NAMALWA (cell line): ENCODE measurements around the gene RIF1.

ENCODE experiments used
- DNase-seq: peaks from one replicate; pipeline ENCODE4 v3.0.0-alpha.2; 2015; ENCODE audit warnings: low spot score

The RIF1 gene

GRCh38 chr2:151422917-151423439 is 13.3 kb downstream of the RIF1 start:
- no peak for DNase-seq

- no peak for DNase-seq
These were observed 14.1 kb downstream of the RIF1 start for GRCh38 chr2:151423760-151424159.

- DNase-seq = peak; percentile 62
These were observed 27.9 kb downstream of the RIF1 start for GRCh38 chr2:151437630-151438029.

GRCh38 chr2:151438506-151438905 is 28.8 kb downstream of the RIF1 start:
- no peak for DNase-seq

GRCh38 chr2:151439127-151439526 is 29.4 kb downstream of the RIF1 start:
- no peak for DNase-seq

- DNase-seq = no peak
These were observed 49.7 kb downstream of the RIF1 start for GRCh38 chr2:151459358-151459757.

GRCh38 chr2:151465771-151466170 is 56.1 kb downstream of the RIF1 start:
- DNase-seq = no peak

GRCh38 chr2:151470556-151470955 is 60.9 kb downstream of the RIF1 start:
- DNase-seq = no peak

GRCh38 chr2:151472966-151473365 is 63.3 kb downstream of the RIF1 start:
- no peak for DNase-seq

- DNase-seq = no peak
These were observed 65.4 kb downstream of the RIF1 start for GRCh38 chr2:151475071-151475470.

- DNase-seq = no peak
These were observed 66.6 kb downstream of the RIF1 start for GRCh38 chr2:151476287-151476686.

- DNase-seq = no peak
These were observed 68.3 kb downstream of the RIF1 start for GRCh38 chr2:151478011-151478410.

- DNase-seq = no peak
These were observed 72.0 kb downstream of the RIF1 start for GRCh38 chr2:151481744-151482143.

- no peak for DNase-seq
These were observed 72.5 kb downstream of the RIF1 start for GRCh38 chr2:151482171-151482725.

GRCh38 chr2:151483546-151483945 is 73.8 kb downstream of the RIF1 start:
- no peak for DNase-seq

- no peak for DNase-seq
These were observed 74.4 kb downstream of the RIF1 start for GRCh38 chr2:151484100-151484499.

GRCh38 chr2:151486053-151486452 is 76.4 kb downstream of the RIF1 start:
- DNase-seq = peak; percentile 10

- DNase-seq = no peak
These were observed 80.6 kb downstream of the RIF1 start for GRCh38 chr2:151490276-151490675.

- no peak for DNase-seq
These were observed 81.8 kb downstream of the RIF1 start for GRCh38 chr2:151491496-151491895.

GRCh38 chr2:151498178-151498577 is 88.5 kb downstream of the RIF1 start:
- DNase-seq = no peak

GRCh38 chr2:151506170-151506569 is 96.5 kb downstream of the RIF1 start:
- no peak for DNase-seq

GRCh38 chr2:151508519-151508918 is 98.8 kb downstream of the RIF1 start:
- DNase-seq = no peak

GRCh38 chr2:151518802-151519201 is 109.1 kb downstream of the RIF1 start:
- no peak for DNase-seq

GRCh38 chr2:151520976-151521375 is 111.3 kb downstream of the RIF1 start:
- DNase-seq = no peak

GRCh38 chr2:151522556-151522955 is 112.9 kb downstream of the RIF1 start:
- DNase-seq = no peak
